Anterior cingulate cortex (tissue), 58 donors: ENCODE results near the gene CPNE9.

ENCODE experiments used
- DNase-seq, 58 donors: peaks; one replicate each; lab custom pipeline; 2025; lab: John Stamatoyannopoulos, UW

Gene CPNE9

GRCh38 chr3:9686703-9687102 lies 16.9 kb upstream of the CPNE9 start:
- DNase-seq: no peak

- DNase-seq: no peak
These were observed 16.1 kb upstream of the CPNE9 start for GRCh38 chr3:9687514-9687913.

- no peak for DNase-seq
These were observed 14.7 kb upstream of the CPNE9 start for GRCh38 chr3:9688961-9689360.

- no peak for DNase-seq
These were observed 13.9 kb upstream of the CPNE9 start for GRCh38 chr3:9689757-9690156.

- DNase-seq: peak in 6 of 58 donors; percentile 7 to 34 (median 22)
These were observed 12.9 kb upstream of the CPNE9 start for GRCh38 chr3:9690451-9691450.

- no peak for DNase-seq
These were observed 12.0 kb upstream of the CPNE9 start for GRCh38 chr3:9691636-9692035.

- no peak for DNase-seq
These were observed 11.2 kb upstream of the CPNE9 start for GRCh38 chr3:9692416-9692815.

GRCh38 chr3:9695345-9695744 lies 8.3 kb upstream of the CPNE9 start:
- no peak for DNase-seq

GRCh38 chr3:9695746-9696145 lies 7.9 kb upstream of the CPNE9 start:
- no peak for DNase-seq

- DNase-seq: no peak
These were observed 7.0 kb upstream of the CPNE9 start for GRCh38 chr3:9696480-9697220.

- no peak for DNase-seq
These were observed 5.7 kb upstream of the CPNE9 start for GRCh38 chr3:9697892-9698291.

- DNase-seq: no peak
These were observed 5.3 kb upstream of the CPNE9 start for GRCh38 chr3:9698293-9698692.

GRCh38 chr3:9700536-9700935 lies 3.1 kb upstream of the CPNE9 start:
- no peak for DNase-seq

- DNase-seq: no peak
These were observed 2.6 kb upstream of the CPNE9 start for GRCh38 chr3:9701006-9701405.

- DNase-seq: no peak
These were observed 1.9 kb upstream of the CPNE9 start for GRCh38 chr3:9701711-9702110.

GRCh38 chr3:9703240-9703639 lies 393 bp upstream of the CPNE9 start:
- DNase-seq: no peak

GRCh38 chr3:9704347-9705322 lies 1.0 kb downstream of the CPNE9 start:
- peak in 4 of 58 donors; percentile 19 to 68 (median 20) for DNase-seq

GRCh38 chr3:9710174-9710739 lies 6.6 kb downstream of the CPNE9 start:
- DNase-seq: no peak

GRCh38 chr3:9712415-9712814 lies 8.8 kb downstream of the CPNE9 start:
- DNase-seq: no peak

GRCh38 chr3:9713142-9713541 lies 9.5 kb downstream of the CPNE9 start:
- no peak for DNase-seq
